Activated CD8-positive, alpha-beta memory T cell treated with anti-CD3 and anti-CD28 coated beads, Interleukin-2, amount 50 U/mL, for 24 hours (primary cell): ENCODE results near the gene ANP32D.
"Not testable (repeated sequence)": the region's sequence is repeated elsewhere in the genome, so short reads cannot be mapped to it uniquely, and the experiment has no call there.

Source experiments
- DNase-seq: peaks from one replicate; pipeline ENCODE4 v3.0.0-alpha.2; 2020; ENCODE audit errors: extremely low read depth

ANP32D gene

GRCh38 chr12:48500281-48500680 lies 27.9 kb downstream of the ANP32D start:
- not testable (repeated sequence) for DNase-seq

- DNase-seq, result not testable (repeated sequence)
These were observed 34.5 kb downstream of the ANP32D start for GRCh38 chr12:48506836-48507235.

GRCh38 chr12:48508987-48509386 lies 36.6 kb downstream of the ANP32D start:
- no peak for DNase-seq

GRCh38 chr12:48510111-48510510 lies 37.8 kb downstream of the ANP32D start:
- DNase-seq, result no peak

GRCh38 chr12:48512855-48513254 lies 40.5 kb downstream of the ANP32D start:
- no peak for DNase-seq

GRCh38 chr12:48514728-48515127 lies 42.4 kb downstream of the ANP32D start:
- DNase-seq, result no peak

GRCh38 chr12:48520381-48520780 lies 48.0 kb downstream of the ANP32D start:
- not testable (repeated sequence) for DNase-seq
